HepG2 (cell line): ENCODE measurements around the gene LENG1. TPM values are rescaled to one million over a fixed set of nuclear protein-coding genes. Genes with fewer than 3 reads are reported as not detected.

Source experiments
- ATF1 ChIP-seq: IDR thresholded peaks from 2 replicates; pipeline ENCODE4 v1.6.1; 2016; ENCODE audit warnings: mild to moderate bottlenecking, control low read depth
- FOXK1 ChIP-seq: sonication (generic); formaldehyde crosslinking; IDR thresholded peaks from 2 replicates; pipeline ENCODE4 v1.4.0; 2020; ENCODE audit warnings: low read depth, missing genetic modification reagents, borderline replicate concordance
- GABPB1 ChIP-seq: IDR thresholded peaks from 2 replicates; pipeline ENCODE4 v1.6.1; 2016; ENCODE audit warnings: mild to moderate bottlenecking, missing genetic modification reagents, moderate library complexity, missing compliant biosample characterization
- HBP1 ChIP-seq: IDR thresholded peaks from 2 replicates; pipeline ENCODE4 v1.6.1; 2016; ENCODE audit warnings: low read depth, control low read depth
- HDAC2 ChIP-seq: sonication (generic); formaldehyde crosslinking; IDR thresholded peaks from 2 replicates; pipeline ENCODE4 v1.4.0; 2020; ENCODE audit warnings: missing genetic modification reagents
- KMT2A ChIP-seq: sonication (generic); formaldehyde crosslinking; IDR thresholded peaks from 2 replicates; pipeline ENCODE4 v1.4.0; 2020; ENCODE audit warnings: missing genetic modification reagents
- MAF1 ChIP-seq: sonication (generic); formaldehyde crosslinking; IDR thresholded peaks from 2 replicates; pipeline ENCODE4 v1.5.0; 2020; ENCODE audit warnings: missing genetic modification reagents, borderline replicate concordance
- MAFF ChIP-seq: IDR thresholded peaks from 2 replicates; pipeline ENCODE4 v1.6.1; 2011; ENCODE audit warnings: low read depth, low read length, improper control_type of control experiment
- NFIB ChIP-seq: sonication (generic); formaldehyde crosslinking; IDR thresholded peaks from 2 replicates; pipeline ENCODE4 v1.9.0; 2021; ENCODE audit warnings: missing genetic modification reagents, mild to moderate bottlenecking, borderline replicate concordance
- NONO ChIP-seq, 2 experiments: fragments of 450-650 bp in 1 of 2; sonication (generic) in 1 of 2; formaldehyde crosslinking in 1 of 2; IDR thresholded peaks in 1 of 2; conservative IDR thresholded peaks in 1 of 2; 2 replicates each; pipeline versions ENCODE4 v1.6.1 to v1.8.0; 2017 to 2022; ENCODE audit warnings: mild to moderate bottlenecking in 1 of 2, missing genetic modification reagents in 1 of 2, moderate library complexity in 1 of 2
- POGZ ChIP-seq: sonication (generic); formaldehyde crosslinking; IDR thresholded peaks from 2 replicates; pipeline ENCODE4 v1.4.0; 2020; ENCODE audit warnings: mild to moderate bottlenecking, missing genetic modification reagents
- PPARG ChIP-seq: conservative IDR thresholded peaks from 2 replicates; pipeline ENCODE4 v1.6.1; 2016; ENCODE audit warnings: missing biosample characterization, missing genetic modification reagents
- RFXANK ChIP-seq: IDR thresholded peaks from 2 replicates; pipeline ENCODE4 v1.6.1; 2016
- SALL2 ChIP-seq: sonication (generic); formaldehyde crosslinking; IDR thresholded peaks from 2 replicates; pipeline ENCODE4 v1.8.1; 2023; ENCODE audit warnings: mild to moderate bottlenecking, missing genetic modification reagents, inconsistent platforms
- SCMH1 ChIP-seq: sonication (generic); formaldehyde crosslinking; IDR thresholded peaks from 2 replicates; pipeline ENCODE4 v1.9.0; 2021; ENCODE audit warnings: missing genetic modification reagents, mild to moderate bottlenecking, borderline replicate concordance
- SIX1 ChIP-seq: sonication (generic); formaldehyde crosslinking; IDR thresholded peaks from 2 replicates; pipeline ENCODE4 v1.4.0; 2020; ENCODE audit warnings: missing genetic modification reagents, borderline replicate concordance
- SMAD3 ChIP-seq: sonication (generic); formaldehyde crosslinking; IDR thresholded peaks from 2 replicates; pipeline ENCODE4 v1.4.0; 2020; ENCODE audit warnings: missing genetic modification reagents
- SNAPC2 ChIP-seq: sonication (generic); formaldehyde crosslinking; IDR thresholded peaks from 2 replicates; pipeline ENCODE4 v1.8.1; 2022; ENCODE audit warnings: mild to moderate bottlenecking, missing genetic modification reagents
- U2AF2 ChIP-seq: fragments of 200-400 bp; formaldehyde crosslinking; IDR thresholded peaks from 2 replicates; pipeline ENCODE4 v1.6.1; 2017; ENCODE audit warnings: low read depth, mild to moderate bottlenecking, low read length
- YEATS4 ChIP-seq: sonication (generic); formaldehyde crosslinking; IDR thresholded peaks from 2 replicates; pipeline ENCODE4 v1.4.0; 2020; ENCODE audit warnings: missing genetic modification reagents, borderline replicate concordance
- ZNF12 ChIP-seq: sonication (generic); formaldehyde crosslinking; IDR thresholded peaks from 2 replicates; pipeline ENCODE4 v1.5.0; 2020; ENCODE audit warnings: missing genetic modification reagents
- ZNF160 ChIP-seq: sonication (generic); formaldehyde crosslinking; IDR thresholded peaks from 2 replicates; pipeline ENCODE4 v1.8.0; 2022; ENCODE audit warnings: mild to moderate bottlenecking, inconsistent platforms, missing genetic modification reagents
- ZNF331 ChIP-seq: sonication (generic); formaldehyde crosslinking; IDR thresholded peaks from 2 replicates; pipeline ENCODE4 v1.4.0; 2020; ENCODE audit warnings: missing genetic modification reagents
- ZNF552 ChIP-seq: sonication (generic); formaldehyde crosslinking; IDR thresholded peaks from 2 replicates; pipeline ENCODE4 v1.9.0; 2022; ENCODE audit warnings: missing genetic modification reagents, mild to moderate bottlenecking, borderline replicate concordance
- polyA plus RNA-seq, 8 experiments: library from polyadenylated mRNA; depleted of rRNA in 3 of 8; stranded (reverse) in 7 of 8; unstranded in 1 of 8; fragments of >200 nt; fragmentation: Illumina TruSeq in 4 of 8; extraction: Trizol in 4 of 8; gene quantifications; 2 replicates each; pipeline versions ENCODE4 v1.2.1 to v1.2.3, GENCODE V29; 2011 to 2016; ENCODE audit warnings: low read depth in 4 of 8, missing spikeins in 1 of 8, mixed read lengths in 1 of 8; ENCODE audit not compliant: insufficient read depth in 1 of 8
- total RNA-seq, 5 experiments: library from RNA; depleted of rRNA; stranded (reverse); fragments of >200 nt; fragmentation: Illumina TruSeq; extraction: Trizol; gene quantifications; 2 replicates each; pipeline ENCODE4 v1.2.3, GENCODE V29; 2016; ENCODE audit warnings: low read depth in 1 of 5
- TF ChIP-seq, protein P1 (sequence below): sonication (generic); formaldehyde crosslinking; IDR thresholded peaks from 2 replicates; pipeline ENCODE4 v1.5.0; 2020; ENCODE audit warnings: missing genetic modification reagents, mild to moderate bottlenecking, borderline replicate concordance

LENG1 gene
- total and polyA plus RNA-seq, 2 of the 13 experiments (the other 11 are each of a cell fraction or from before 2014, with no cell fraction given), result 1.8 to 3.8 TPM

DNA sequence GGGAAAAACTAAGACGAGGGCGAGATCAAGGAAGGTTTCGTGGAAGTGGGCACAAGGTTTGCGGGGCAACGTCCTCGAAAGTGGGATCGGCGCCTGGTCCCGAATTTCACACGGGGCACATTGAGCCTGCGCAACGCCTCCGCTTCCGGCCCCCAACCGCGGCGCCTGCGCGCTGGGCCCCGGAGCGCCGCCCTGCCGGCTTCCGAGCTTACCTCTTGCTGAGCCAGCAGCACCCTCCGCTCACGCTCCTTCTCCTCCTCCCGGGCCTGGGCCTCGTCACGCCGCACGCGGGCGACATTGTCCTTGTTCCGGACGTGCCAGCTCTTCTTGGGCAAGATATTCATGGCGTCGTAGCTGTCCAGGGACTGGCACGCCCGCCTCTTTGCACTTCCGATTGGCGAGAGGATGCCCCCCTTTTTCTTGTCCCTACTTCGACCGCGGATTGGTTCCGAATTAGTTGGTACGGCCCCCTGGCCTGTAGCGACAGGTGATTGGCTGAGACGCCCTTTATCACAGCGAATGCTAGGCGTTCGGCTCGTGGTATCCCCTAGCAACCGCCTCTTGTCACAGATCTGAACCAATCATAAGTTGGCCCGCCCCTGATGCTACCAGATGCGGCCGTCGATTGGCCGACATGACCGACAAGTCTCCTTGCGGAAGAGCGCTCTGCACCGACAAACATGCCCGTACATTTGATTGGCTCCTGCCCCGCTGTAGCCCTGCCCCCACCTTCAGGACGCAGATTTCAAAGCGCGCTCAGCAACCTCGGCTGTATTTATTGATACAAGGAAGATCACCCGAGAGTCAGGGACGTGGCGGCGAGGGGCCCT is at the start of gene LENG1 (continued):
- TF ChIP-seq HBP1 (peak; percentile 88), SMAD3 (CRISPR knock-in tag) (no peak), ATF1 (CRISPR knock-in tag) (peak; percentile 90), MAFF (peak; percentile 6; the same call in 1 of the 2 replicates), HDAC2 (CRISPR knock-in tag) (peak; percentile 29; the same call in 1 of the 2 replicates), KMT2A (CRISPR knock-in tag) (peak; percentile 60), POGZ (CRISPR knock-in tag) (peak; percentile 54; the same call in 1 of the 2 replicates), SALL2 (peak; percentile 81; the same call in 1 of the 2 replicates), PPARG (CRISPR knock-in tag) (peak; percentile 51; the same call in 1 of the 2 replicates), ZNF552 (CRISPR knock-in tag) (0 out of 2 replicates have a peak, but pooled peaks have one; percentile 28), U2AF2 (peak; percentile 98), MAF1 (0 out of 2 replicates have a peak, but pooled peaks have one; percentile 28), SNAPC2 (no peak; the same call in 1 of the 2 replicates), GABPB1 (CRISPR knock-in tag) (peak; percentile 94), ZNF12 (CRISPR knock-in tag) (no peak), SCMH1 (CRISPR knock-in tag) (no peak), NONO (IDR thresholded peaks at IDR 0.05) (no peak), NONO (CRISPR knock-in tag; conservative IDR thresholded peaks at IDR 0.05) (peak; percentile 58), ZNF160 (CRISPR knock-in tag) (no peak), RFXANK (peak; percentile 84; the same call in 1 of the 2 replicates), YEATS4 (CRISPR knock-in tag) (peak; percentile 84), SIX1 (0 out of 2 replicates have a peak, but pooled peaks have one; percentile 13), NFIB (CRISPR knock-in tag) (0 out of 2 replicates have a peak, but pooled peaks have one; percentile 62), ZNF331 (CRISPR knock-in tag) (0 out of 2 replicates have a peak, but pooled peaks have one; percentile 27), FOXK1 (CRISPR knock-in tag) (peak; percentile 68; the same call in 1 of the 2 replicates)
- TF ChIP-seq, protein P1, sequence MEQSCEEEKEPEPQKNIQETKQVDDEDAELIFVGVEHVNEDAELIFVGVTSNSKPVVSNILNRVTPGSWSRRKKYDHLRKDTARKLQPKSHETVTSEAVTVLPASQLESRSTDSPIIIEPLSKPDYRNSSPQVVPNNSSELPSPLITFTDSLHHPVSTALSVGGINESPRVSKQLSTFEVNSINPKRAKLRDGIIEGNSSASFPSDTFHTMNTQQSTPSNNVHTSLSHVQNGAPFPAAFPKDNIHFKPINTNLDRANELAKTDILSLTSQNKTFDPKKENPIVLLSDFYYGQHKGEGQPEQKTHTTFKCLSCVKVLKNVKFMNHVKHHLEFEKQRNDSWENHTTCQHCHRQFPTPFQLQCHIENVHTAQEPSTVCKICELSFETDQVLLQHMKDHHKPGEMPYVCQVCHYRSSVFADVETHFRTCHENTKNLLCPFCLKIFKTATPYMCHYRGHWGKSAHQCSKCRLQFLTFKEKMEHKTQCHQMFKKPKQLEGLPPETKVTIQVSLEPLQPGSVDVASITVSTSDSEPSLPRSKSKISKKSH (CRISPR knock-in tag), result no peak
